ENCODE results near the gene ZSCAN16. TPM values are rescaled to one million over a fixed set of nuclear protein-coding genes. Genes with fewer than 3 reads are reported as not detected.
A peak's percentile ranks its signal among the peaks of the same experiment; 100 is the strongest.

ZSCAN16 gene
- polyA plus RNA-seq, 1 donor: 4.0 TPM

- DNase-seq: no peak
Measured at GRCh38 chr6:28134015-28134414, 9.6 kb downstream of the ZSCAN16 start.

DNA sequence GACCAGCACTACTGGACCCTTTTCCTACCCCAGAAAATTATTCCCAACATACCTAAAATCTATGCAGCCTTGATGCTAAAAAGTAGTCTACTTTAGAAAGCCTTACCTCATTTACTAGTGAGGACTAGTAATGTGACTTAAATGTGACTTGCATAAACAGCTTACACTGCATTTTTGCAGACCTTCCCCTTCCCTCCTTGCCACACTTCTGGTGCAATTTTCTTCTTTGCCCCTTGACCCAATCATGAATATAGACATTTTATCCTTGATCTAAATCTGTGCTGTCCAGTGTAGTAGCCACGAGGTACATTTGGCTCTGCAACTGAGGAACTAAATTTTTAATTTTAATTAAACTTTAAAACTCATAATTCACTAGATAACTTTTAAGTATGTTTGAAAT, 10.3 kb downstream of the ZSCAN16 start:
- no peak for DNase-seq

DNA sequence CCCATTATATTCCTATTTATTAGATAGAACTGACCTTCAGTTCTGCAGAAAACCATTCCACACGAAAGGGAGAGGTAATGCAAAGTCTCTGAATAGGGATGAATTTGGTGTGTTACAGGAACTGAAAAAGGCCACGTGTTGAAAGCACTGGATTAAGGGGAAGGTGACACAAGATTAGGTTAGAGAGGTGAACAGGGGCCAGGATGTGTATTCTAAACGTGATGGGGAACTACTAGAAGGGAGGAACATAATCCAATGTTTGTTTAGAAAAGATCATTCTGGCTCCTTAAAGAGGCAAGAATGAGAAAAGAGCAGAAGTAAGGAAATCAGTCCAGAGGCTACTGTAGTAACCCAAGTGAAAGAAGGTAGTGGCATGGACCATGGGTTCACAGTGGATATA, 11.0 kb downstream of the ZSCAN16 start:
- DNase-seq: no peak

- peak; percentile 94 for DNase-seq
Measured at GRCh38 chr6:28136585-28137504, 12.4 kb downstream of the ZSCAN16 start.

DNA sequence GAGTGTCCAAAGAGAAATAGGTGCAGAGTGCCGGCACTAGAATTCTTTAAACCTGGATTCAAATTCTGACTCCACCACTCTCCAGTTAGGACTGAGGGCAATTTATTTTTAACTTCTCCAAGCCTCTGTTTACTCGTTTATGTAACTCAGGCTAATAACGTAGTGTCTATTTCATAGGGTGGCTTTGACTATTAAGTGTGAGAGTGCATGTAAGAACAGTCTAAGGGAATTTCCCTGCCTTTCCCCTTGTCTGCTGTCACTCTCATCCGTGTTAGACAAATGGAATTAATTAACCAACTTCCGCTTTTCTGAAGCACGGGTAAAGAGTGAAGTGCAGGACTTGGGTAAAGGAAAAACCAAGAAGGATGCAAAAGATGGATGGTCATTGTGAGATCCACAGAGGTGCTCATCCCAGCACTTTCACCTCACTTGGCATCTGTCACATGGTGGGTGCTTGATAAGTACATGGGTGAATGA, 13.1 kb downstream of the ZSCAN16 start:
- DNase-seq: peak; percentile 12

DNA sequence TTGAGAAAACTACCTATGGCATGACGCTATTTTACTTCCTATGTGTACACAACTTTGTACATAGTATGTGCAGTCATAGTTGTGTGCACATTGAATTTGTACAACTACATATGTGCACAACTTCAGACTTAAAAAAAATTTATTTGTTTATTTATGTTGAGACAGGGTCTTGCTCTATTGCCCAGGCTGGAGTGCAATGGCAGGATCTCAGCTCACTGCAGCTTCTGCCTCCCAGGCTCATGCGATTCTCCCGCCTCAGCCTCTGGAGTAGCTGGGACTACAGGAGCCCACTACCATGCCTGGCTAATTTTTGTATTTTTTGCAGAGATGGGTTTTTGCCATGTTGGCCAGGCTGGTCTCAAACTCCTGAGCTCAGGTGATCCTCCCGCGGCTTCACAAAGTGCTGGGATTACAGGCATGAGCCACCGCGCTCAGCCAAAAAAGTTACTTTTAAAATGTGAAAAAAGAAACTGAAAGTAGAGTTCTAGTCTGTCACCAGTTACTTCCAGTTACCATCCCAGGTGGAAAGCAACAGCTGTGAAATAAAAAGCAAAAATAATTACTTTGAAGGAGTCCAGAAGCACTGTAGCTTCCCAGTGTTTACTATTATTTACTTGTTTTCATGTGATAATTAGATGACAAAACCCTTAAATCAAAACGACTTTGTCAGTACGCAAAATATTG, 15.6 kb downstream of the ZSCAN16 start:
- no peak for DNase-seq

DNA sequence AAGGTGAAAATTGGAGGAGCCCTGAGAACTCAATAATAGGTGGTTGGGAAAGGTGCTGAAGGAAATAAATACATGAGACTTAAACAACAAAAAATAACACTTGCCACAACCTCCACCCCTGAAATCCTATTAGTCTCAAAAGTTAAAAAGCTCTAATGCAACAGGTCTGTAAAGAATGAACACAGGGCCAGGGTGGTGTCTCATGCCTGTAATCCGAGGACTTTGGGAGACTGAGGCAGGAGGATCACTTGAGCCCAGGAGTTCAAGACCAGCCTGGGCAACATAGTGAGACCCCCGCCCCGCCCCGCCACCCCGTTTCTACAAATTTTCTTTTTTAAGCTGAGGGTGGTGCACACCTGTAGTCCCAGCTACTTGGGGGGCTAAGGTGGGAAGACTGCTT, 16.2 kb downstream of the ZSCAN16 start:
- DNase-seq: no peak

DNA sequence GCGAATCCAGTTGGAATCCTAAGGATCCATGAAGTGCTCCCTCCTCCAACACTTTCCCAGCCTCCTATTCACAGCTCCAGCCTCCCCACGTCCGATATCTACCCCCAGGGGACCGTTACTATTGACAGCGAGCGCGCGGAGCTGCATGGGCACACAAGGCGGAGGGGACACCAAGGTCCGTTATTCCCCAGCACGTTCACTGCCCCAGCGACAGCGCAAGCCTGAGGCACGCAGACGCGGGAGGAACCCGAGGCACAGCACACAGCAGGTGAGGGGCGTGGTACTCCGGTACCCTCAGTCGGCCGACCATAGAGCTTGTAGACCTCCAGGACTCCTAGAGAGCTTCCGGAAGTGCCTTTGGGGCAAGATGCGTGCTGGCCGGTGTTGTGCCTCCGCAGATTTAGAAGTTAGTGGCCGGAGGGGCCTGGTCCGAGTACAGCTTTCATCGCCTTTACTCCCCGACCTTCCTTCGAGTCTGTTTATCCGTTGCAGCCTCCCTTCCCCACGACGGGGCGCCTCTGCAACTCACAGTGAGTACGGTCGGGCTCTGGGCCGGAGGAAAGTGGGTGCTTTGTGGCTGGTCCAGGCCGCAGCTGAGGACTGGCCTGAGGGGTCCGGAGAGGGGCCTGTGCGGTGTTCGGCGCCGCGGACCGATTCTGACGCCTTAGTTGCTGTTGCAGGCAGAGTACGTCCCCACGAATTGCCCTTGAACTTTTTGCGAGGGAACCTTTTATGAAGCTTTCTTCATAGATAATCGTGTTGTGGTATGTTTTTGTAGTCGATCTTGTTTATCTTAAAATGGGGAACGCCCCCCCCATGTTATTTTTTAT, 17.3 kb downstream of the ZSCAN16 start, which contains the start of gene ZKSCAN8:
TSS of gene ZKSCAN8 (plus strand) at position 384 of the 830 bp plus-strand sequence. CDS start 6,525 bp downstream, outside the sequence.
- peak; percentile 84 for DNase-seq

DNA sequence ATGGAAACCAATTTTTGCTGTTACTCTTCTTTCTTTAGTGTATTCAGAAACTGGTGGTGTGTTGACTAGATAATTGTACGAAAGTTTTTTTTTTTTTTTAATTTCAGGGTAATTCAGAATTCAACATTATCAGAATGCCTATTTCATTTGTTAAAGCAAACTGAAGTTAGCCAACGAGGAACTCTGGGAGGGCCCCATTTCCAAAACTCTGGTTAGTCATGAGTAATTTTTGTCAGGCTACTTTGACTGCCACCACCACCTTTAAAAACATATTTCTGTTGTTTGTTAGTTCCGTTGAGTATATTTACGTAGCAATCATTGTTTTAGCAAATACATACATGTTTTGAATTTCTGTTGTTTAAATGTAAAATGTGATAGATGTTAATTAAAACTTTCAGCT, 18.0 kb downstream of the ZSCAN16 start:
- no peak for DNase-seq

DNA sequence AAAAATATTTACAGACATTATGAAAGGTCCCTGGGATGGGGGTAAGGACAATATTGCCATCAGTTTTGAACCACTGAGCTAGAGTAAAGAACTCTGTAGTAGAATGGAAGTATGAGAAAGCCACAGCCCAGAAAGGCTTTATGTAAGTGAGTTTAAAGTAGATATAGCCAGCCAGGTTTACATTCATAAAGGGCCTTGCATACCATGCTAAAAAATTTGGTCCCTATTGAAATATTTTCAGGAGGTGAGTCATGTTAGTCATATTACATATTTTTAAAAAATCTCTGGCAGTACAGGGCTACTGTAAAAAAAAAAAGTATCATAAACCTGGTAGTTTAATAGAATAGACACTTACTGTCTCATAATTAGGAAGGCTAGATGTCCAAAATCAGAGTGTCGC, 20.8 kb downstream of the ZSCAN16 start:
- DNase-seq: no peak

GRCh38 chr6:28152531-28152930, 28.1 kb downstream of the ZSCAN16 start:
- no peak for DNase-seq

DNA sequence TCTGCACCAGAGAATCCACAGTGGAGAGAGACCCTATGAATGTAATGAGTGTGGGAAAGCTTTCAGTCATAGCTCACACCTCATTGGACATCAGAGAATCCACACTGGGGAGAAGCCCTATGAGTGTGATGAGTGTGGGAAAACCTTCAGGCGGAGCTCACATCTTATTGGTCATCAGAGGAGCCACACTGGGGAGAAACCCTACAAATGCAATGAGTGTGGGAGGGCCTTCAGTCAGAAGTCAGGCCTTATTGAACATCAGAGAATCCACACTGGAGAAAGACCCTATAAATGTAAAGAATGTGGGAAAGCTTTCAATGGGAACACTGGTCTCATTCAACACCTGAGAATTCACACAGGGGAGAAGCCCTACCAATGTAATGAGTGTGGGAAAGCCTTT, 29.1 kb downstream of the ZSCAN16 start:
- no peak for DNase-seq

DNA sequence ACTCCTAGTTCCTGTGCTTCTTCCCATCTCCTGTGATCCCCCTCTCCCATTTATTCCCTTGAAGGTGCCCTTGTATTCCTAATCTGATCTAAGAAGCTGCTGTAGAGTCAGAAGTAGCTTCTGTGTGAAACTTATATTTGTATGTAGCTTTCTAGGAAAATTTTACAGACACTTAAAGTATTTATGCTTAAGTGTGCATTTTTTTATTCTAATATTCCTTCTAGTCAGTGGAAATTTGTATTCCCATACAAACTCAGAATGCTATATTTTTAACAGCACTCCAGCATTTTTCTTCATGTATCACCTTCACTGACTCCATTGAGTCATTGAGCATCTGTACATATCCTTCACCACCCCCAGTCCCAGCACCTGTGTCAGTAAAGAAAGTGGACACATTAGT, 29.9 kb downstream of the ZSCAN16 start:
- no peak for DNase-seq

- DNase-seq: no peak
Measured at GRCh38 chr6:28158318-28158717, 33.9 kb downstream of the ZSCAN16 start.

GRCh38 chr6:28159029-28159607, 34.7 kb downstream of the ZSCAN16 start:
- no peak for DNase-seq

DNA sequence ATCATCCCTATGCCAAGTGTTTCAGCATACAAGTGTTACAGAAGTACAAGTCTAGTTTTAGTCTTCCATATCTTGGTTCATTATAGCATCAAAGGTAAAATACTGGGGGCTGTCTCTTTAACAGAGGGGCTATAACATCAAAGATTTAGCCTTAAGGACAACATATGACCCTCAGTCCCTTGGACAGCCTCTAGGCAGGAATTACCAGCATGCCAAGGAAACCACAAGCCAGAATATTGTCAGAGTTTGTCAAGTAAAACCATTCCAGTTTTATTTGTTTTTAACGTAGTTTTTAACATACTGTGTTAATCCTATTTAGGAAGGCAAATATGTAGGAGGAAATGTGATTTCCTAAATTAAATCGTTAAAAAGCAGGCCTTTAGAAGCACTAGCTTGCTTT, 35.8 kb downstream of the ZSCAN16 start:
- no peak for DNase-seq

GRCh38 chr6:28161410-28162079, 37.1 kb downstream of the ZSCAN16 start:
- DNase-seq: peak; percentile 61

DNA sequence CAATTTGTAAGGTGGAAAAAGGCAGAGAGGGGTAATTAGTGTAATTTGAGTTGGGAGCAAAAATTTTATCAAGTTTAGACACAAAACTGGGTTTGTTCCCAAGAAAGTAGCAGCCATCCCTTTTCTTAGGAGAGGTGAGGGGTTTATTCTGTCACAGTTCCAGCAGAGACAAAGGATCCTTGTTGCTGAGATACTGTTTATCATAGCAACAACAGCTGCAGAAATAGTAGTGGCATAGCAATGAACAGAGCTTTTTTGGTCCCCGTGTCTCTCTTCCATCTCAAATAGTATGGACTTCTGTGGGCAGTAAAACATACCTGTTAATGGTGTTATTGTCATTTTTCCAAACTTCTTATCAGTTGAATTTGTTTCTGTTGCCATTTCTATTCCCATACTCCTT, 41.2 kb downstream of the ZSCAN16 start:
- no peak for DNase-seq

DNA sequence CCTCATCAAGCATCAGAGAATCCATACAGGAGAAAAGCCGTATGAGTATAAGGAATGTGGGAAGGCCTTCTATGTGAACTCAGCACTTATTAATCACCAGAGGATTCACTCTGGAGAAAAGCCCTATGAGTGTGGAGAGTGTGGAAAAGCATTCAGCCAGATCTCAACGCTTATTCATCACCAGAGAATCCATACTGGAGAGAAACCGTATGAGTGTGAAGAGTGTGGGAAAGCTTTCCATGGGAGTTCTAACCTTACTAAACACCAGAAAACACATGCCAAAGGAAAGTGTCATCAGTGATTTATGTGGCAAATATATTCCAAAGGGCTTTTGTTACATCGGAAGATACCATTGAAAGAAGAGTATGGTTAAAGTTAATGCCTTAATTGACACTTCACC, 42.7 kb downstream of the ZSCAN16 start:
- DNase-seq: no peak

DNA sequence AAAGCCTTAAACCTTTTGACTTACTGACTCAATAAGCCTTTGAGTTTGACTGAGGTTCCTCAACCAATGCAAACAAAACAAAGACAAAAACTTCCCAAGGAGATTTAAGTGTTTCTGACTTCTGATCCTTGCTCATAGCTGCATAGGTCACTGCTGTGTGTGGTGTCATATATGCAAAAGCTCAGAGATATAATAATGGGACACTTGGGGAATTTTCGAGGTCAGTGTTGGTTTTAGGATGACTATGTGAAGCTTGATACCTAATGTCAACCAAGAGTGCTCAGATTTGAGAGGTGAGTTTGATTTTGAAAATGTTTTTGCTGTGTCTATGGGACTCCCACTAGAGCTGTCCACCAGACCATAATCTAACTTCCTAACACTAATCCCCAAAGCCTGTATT, 43.5 kb downstream of the ZSCAN16 start:
- DNase-seq: no peak

DNA sequence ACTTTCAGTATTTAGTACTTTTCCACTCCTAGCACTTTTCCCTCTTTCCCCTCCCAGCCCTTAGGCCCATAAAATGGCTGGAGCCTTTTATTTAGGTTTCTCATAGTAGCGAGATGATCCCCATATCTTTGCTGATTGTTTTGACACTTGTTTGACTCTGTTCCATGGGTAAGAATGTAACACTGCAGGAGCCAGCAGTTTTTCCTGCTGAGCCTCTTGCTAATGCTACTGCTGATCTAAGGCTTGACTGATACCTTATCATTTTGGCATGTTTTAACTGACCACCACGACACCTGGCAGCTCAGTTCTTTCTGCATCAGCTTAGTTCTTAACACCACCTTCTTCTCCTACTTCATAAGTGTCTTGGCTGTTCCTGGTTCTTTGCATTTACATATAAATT, 46.9 kb downstream of the ZSCAN16 start:
- no peak for DNase-seq

DNA sequence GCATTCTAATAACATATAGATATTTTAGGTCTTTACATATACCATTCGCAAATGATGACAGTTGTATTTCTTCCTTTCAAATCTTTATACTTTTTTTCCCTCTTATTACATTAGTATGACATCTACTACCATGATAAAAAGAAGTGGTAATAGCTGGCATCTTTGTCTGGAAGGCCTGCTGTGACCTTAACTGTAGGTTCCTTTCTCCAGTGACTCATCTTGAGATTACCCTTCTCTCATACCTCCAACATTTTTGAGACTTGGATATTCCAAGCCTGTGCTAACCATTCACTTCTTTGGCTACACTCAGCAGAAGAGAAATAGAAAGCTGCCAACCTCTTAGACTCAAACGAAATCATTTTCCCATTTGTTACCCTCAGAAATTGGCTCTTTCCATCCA, 47.6 kb downstream of the ZSCAN16 start:
- no peak for DNase-seq
